Measurements from ENCODE around the gene PDK2.

GRCh38 chr17:50154604-50155003 lies 59.5 kb downstream of the PDK2 start:
- TF ChIP-seq POLR2A (IDR thresholded peaks at IDR 0.05; ENCODE audit: low read length) (no peak), GATA1 (IDR thresholded peaks at IDR 0.05; ENCODE audit: low read depth, low read length) (no peak)

Data from erythroblast (primary cell).